HCT116 (cell line): ENCODE data around the gene FBXL17. TPM values are rescaled to one million over a fixed set of nuclear protein-coding genes. Genes with fewer than 3 reads are reported as not detected.

Experiments
- ATAC-seq: fragments of 200-7000 bp; cut with Tn5 transposase; 2 replicates; pipeline ENCODE4 v1.9.1; 2020; ENCODE audit warnings: mild to moderate bottlenecking, moderate library complexity
- BruUV-seq: library from RNA; stranded (reverse); fragments of 400-500 nt; replicated peaks from 2 replicates; lab custom pipeline; 2021; lab: Mats Ljungman, UMichigan
- CTCF ChIA-PET: fragments of 300-600 bp; sonication (Branson Sonifier 250); formaldehyde crosslinking; loops from one replicate; lab custom pipeline; 2021; ENCODE audit warnings: antibody characterized with exemption; lab: Charles Lee
- POLR2A ChIA-PET: fragments of 300-600, 350-600 bp; sonication (Branson Sonifier 250); formaldehyde crosslinking; loops from one replicate; lab custom pipeline; 2021; ENCODE audit warnings: antibody characterized with exemption; lab: Charles Lee
- RAD21 ChIA-PET, 2 experiments: fragments of 300-600 bp; sonication (Branson Sonifier 250); formaldehyde crosslinking; loops; one replicate each; lab custom pipeline; 2023; ENCODE audit warnings: low total read pairs in 2 of 2; ENCODE audit not compliant: uncharacterized antibody in 2 of 2, unreplicated experiment in 2 of 2, low non-redundant PET in 1 of 2; lab: Charles Lee
- DNase-seq: peaks from one replicate; pipeline ENCODE4 v3.0.0-alpha.2; 2010; ENCODE audit warnings: low read depth, low spot score
- H2AFZ ChIP-seq: fragments of 200-600 bp; shearing (Covaris generic), sonication (generic); 2 replicates; pipeline ENCODE4 v1.6.1; 2017; ENCODE audit warnings: low read depth, mixed run types, mixed read lengths, antibody characterized with exemption, low read length; ENCODE audit not compliant: poor library complexity, severe bottlenecking
- H3K27ac ChIP-seq: 2 replicates; pipeline ENCODE4 v1.5.1; 2012; ENCODE audit warnings: low read depth, low read length
- H3K27me3 ChIP-seq: fragments of 200-600 bp; sonication (generic); 2 replicates; pipeline ENCODE4 v1.6.1; 2016; ENCODE audit warnings: mixed run types, low read length, mixed read lengths; ENCODE audit not compliant: insufficient read depth
- H3K36me3 ChIP-seq, 2 experiments: fragments of 200-500 bp in 1 of 2; fragments of 200-600 bp in 1 of 2; sonication (Bioruptor generic) in 1 of 2; sonication (generic) in 1 of 2; 2 replicates each; pipeline versions ENCODE4 v1.5.1 to v1.6.1; 2014 to 2016; ENCODE audit warnings: low read length in 2 of 2, inconsistent platforms in 1 of 2, mixed read lengths in 1 of 2, mixed run types in 1 of 2; ENCODE audit not compliant: insufficient read depth in 2 of 2, control insufficient read depth in 1 of 2
- H3K4me1 ChIP-seq, 2 experiments: fragments of 200-600 bp in 1 of 2; sonication (generic) in 1 of 2; 2 replicates each; pipeline versions ENCODE4 v1.5.1 to v1.6.1; 2012 to 2017; ENCODE audit warnings: low read length in 2 of 2, inconsistent platforms in 1 of 2, mild to moderate bottlenecking in 1 of 2, mixed read lengths in 1 of 2, mixed run types in 1 of 2, moderate library complexity in 1 of 2; ENCODE audit not compliant: insufficient read depth in 2 of 2, control insufficient read depth in 1 of 2
- H3K4me2 ChIP-seq: fragments of 200-600 bp; sonication (generic); 2 replicates; pipeline ENCODE4 v1.6.1; 2017; ENCODE audit warnings: mixed run types, low read length, mixed read lengths
- H3K4me3 ChIP-seq, 2 experiments: fragments of 200-600 bp in 1 of 2; sonication (generic) in 1 of 2; replicated peaks in 1 of 2; 2 replicates each; pipeline ENCODE4 v1.5.1; 2011 to 2016; ENCODE audit warnings: low read length in 2 of 2, control low read depth in 1 of 2, low read depth in 1 of 2, mild to moderate bottlenecking in 1 of 2, mixed read lengths in 1 of 2, mixed run types in 1 of 2
- H3K79me2 ChIP-seq: fragments of 200-600 bp; sonication (generic); 2 replicates; pipeline ENCODE4 v1.6.1; 2017; ENCODE audit warnings: mild to moderate bottlenecking, mixed run types, low read length, moderate library complexity, mixed read lengths; ENCODE audit not compliant: insufficient read depth
- H3K9ac ChIP-seq: fragments of 200-600 bp; sonication (generic); 2 replicates; pipeline ENCODE4 v1.6.1; 2016; ENCODE audit warnings: low read length, mixed read lengths
- H3K9me2 ChIP-seq: fragments of 200-600 bp; sonication (generic), shearing (Covaris generic); 2 replicates; pipeline ENCODE4 v1.6.1; 2017; ENCODE audit warnings: mixed run types, mild to moderate bottlenecking, moderate library complexity; ENCODE audit not compliant: insufficient read depth
- H3K9me3 ChIP-seq, 2 experiments: fragments of 200-500 bp in 1 of 2; fragments of 200-600 bp in 1 of 2; sonication (Bioruptor generic) in 1 of 2; sonication (generic) in 1 of 2; 2 replicates each; pipeline ENCODE4 v1.6.1; 2014 to 2017; ENCODE audit warnings: low read length in 2 of 2, mixed read lengths in 2 of 2, inconsistent platforms in 1 of 2, low read depth in 1 of 2, mild to moderate bottlenecking in 1 of 2, mixed run types in 1 of 2, moderate library complexity in 1 of 2; ENCODE audit not compliant: control insufficient read depth in 1 of 2, insufficient read depth in 1 of 2
- H4K20me1 ChIP-seq: fragments of 200-600 bp; sonication (generic), shearing (Covaris generic); 2 replicates; pipeline ENCODE4 v1.6.1; 2017; ENCODE audit warnings: mixed run types, mild to moderate bottlenecking, moderate library complexity; ENCODE audit not compliant: insufficient read depth
- CEBPB ChIP-seq: IDR thresholded peaks from 2 replicates; pipeline ENCODE4 v1.6.1; 2012; ENCODE audit warnings: low read depth
- EGR1 ChIP-seq: IDR thresholded peaks from 2 replicates; pipeline ENCODE4 v1.6.1; 2012; ENCODE audit warnings: low read depth
- ELF1 ChIP-seq: IDR thresholded peaks from 2 replicates; pipeline ENCODE4 v1.6.1; 2012; ENCODE audit warnings: low read depth, borderline replicate concordance
- SIN3A ChIP-seq: IDR thresholded peaks from 2 replicates; pipeline ENCODE4 v1.6.1; 2012; ENCODE audit warnings: low read depth
- SRF ChIP-seq: IDR thresholded peaks from 2 replicates; pipeline ENCODE4 v1.6.1; 2012; ENCODE audit warnings: low read depth
- TCF7L2 ChIP-seq: IDR thresholded peaks from 2 replicates; pipeline ENCODE4 v1.7.0; 2011; ENCODE audit warnings: borderline replicate concordance, inconsistent platforms; ENCODE audit not compliant: insufficient read depth, insufficient read length; ENCODE audit errors: extremely low read depth
- YY1 ChIP-seq: IDR thresholded peaks from 2 replicates; pipeline ENCODE4 v1.6.1; 2011; ENCODE audit warnings: low read length, low read depth, moderate library complexity, mild to moderate bottlenecking; ENCODE audit not compliant: insufficient replicate concordance; ENCODE audit errors: extremely low read depth
- ZBTB33 ChIP-seq: IDR thresholded peaks from 2 replicates; pipeline ENCODE4 v1.6.1; 2011; ENCODE audit warnings: mild to moderate bottlenecking, low read length, moderate library complexity; ENCODE audit not compliant: insufficient replicate concordance; ENCODE audit errors: extremely low read depth
- intact Hi-C: fragments of 100-400 bp; cut with micrococcal nuclease; formaldehyde crosslinking; loops from 2 replicates; pipeline ENCODE4 v1.10.0; 2022
- total RNA-seq: library from RNA; stranded (reverse); gene quantifications from one replicate; pipeline ENCODE4 v1.2.1, GENCODE V29; 2021; ENCODE audit not compliant: unreplicated experiment

The FBXL17 gene
- total RNA-seq, 1 experiment from 2014 or later = 9.4 TPM

DNA sequence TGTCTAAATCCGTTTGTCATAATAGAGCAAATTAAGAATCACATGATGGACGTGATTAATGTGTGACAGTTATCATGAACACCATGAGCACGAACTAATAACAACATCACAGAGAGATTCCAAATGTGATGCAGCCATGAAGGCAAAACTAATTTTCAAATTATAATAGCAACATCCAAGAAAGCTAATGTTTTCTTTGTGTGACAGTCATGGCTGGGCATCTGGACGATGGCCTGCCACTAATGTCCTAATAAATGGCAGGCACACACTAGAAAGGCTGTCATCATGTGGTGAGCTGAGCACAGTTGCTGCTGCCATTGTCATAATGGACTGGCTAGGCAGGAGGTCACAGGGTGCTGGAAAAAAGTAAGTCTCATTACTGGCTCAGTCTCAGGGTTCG, 431.1 kb downstream of the FBXL17 start:
- no TSS peak for BruUV-seq
- TF ChIP-seq CEBPB (no peak), ELF1 (no peak), ZBTB33 (no peak), TCF7L2 (no peak), YY1 (no peak), SRF (no peak), SIN3A (no peak)
- CTCF ChIA-PET = no interaction called here

DNA sequence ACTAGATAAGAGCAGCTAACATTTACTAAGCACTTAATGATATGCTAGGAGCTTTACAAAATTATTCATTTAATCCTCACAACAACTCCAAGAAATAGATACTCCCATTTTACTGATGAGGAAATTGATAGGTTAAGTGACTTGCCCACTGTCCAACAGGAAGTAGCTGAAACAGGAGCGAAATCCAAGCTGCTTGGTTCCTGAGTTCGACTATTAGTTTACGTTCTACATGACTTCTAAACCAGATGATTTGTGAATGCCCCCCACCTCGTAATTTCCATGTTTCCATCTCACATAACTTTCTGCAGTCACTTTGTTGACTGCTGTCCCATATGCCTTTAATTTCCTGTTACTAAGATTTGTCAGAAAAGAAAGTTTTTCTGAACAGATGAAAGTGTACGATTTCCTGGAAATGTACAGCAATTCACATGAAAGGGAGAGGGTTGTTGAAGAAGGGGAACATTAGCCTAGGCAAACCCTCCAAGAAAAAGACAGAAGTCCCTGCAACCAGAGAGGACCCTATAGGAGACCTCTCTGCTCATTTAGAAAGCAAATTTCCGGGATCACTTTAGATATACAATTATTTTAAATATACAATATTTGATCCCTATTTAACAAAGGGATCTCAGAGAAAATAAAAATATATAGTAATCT, 432.1 kb downstream of the FBXL17 start:
- no peak for DNase-seq
- intact Hi-C loops = no loop called here
- ChIA-PET POLR2A (no interaction called here), CTCF (no interaction called here), RAD21 (no interaction called here)
- H2AFZ ChIP-seq = no peak overlapping the region
- H3K4me3 ChIP-seq = no peak overlapping the region
- no peak for ATAC-seq
- H3K4me1 ChIP-seq = no peaks in the 10 kb centered on the region
- no peak overlapping the region for H3K4me2 ChIP-seq
- no TSS peak for BruUV-seq
- no peaks in the 10 kb centered on the region for H3K9me2 ChIP-seq
- no peak overlapping the region for H3K27ac ChIP-seq
- no peaks in the 10 kb centered on the region for H4K20me1 ChIP-seq
- no peaks in the 10 kb centered on the region for H3K9me3 ChIP-seq
- H3K27me3 ChIP-seq = no peaks in the 10 kb centered on the region
- H3K36me3 ChIP-seq = no peaks in the 10 kb centered on the region
- H3K79me2 ChIP-seq = no peaks in the 10 kb centered on the region
- no peak overlapping the region for H3K9ac ChIP-seq
- TF ChIP-seq EGR1 (no peak), SRF (no peak)

More for the DNA sequence above, 431.1 kb downstream of the FBXL17 start:
- Histone ChIP-seq H3K9me2 (no peaks in the 10 kb centered on the region), H4K20me1 (no peaks in the 10 kb centered on the region), H3K4me2 (no peak overlapping the region), H3K4me3 (no peak overlapping the region), H3K27me3 (no peaks in the 10 kb centered on the region), H3K4me1 (no peaks in the 10 kb centered on the region), H3K9ac (no peak overlapping the region), H3K9me3 (no peaks in the 10 kb centered on the region), H3K36me3 (no peaks in the 10 kb centered on the region), H2AFZ (no peak overlapping the region), H3K27ac (no peak overlapping the region), H3K79me2 (no peaks in the 10 kb centered on the region)
- ChIA-PET RAD21 (no interaction called here), POLR2A (no interaction called here)
- ATAC-seq (no peak), DNase-seq (no peak)
- intact Hi-C loops = no loop called here
